Fibroblast of lung (primary cell): Measurements from ENCODE around the gene FAU. TPM values are rescaled to one million over a fixed set of nuclear protein-coding genes. Genes with fewer than 3 reads are reported as not detected.

Experiments used
- DNase-seq, 2 donors: peaks; one replicate each; pipeline versions ENCODE4 v3.0.0 to v3.0.0-alpha.2; 2010; ENCODE audit warnings: low read depth in 2 of 2
- H2AFZ ChIP-seq: 2 replicates; pipeline ENCODE4 v1.5.1; 2012; ENCODE audit warnings: low read length, control low read depth, inconsistent platforms
- H3K27ac ChIP-seq: 2 replicates; pipeline ENCODE4 v1.5.1; 2011; ENCODE audit warnings: low read length, control low read depth; ENCODE audit not compliant: insufficient read depth
- H3K27me3 ChIP-seq: 2 replicates; pipeline ENCODE4 v1.5.1; 2011; ENCODE audit warnings: mild to moderate bottlenecking, low read length; ENCODE audit not compliant: control insufficient read depth, insufficient read depth
- H3K36me3 ChIP-seq: 2 replicates; pipeline ENCODE4 v1.5.1; 2011; ENCODE audit warnings: low read length; ENCODE audit not compliant: control insufficient read depth, insufficient read depth
- H3K4me1 ChIP-seq: 2 replicates; pipeline ENCODE4 v1.5.1; 2011; ENCODE audit warnings: low read length; ENCODE audit not compliant: control insufficient read depth, insufficient read depth; ENCODE audit errors: extremely low read depth
- H3K4me2 ChIP-seq: 2 replicates; pipeline ENCODE4 v1.5.1; 2011; ENCODE audit warnings: low read length, control low read depth; ENCODE audit not compliant: insufficient read depth; ENCODE audit errors: extremely low read depth
- H3K4me3 ChIP-seq, 4 experiments: fragments of 200-600 bp in 1 of 4; sonication (generic) in 1 of 4; replicated peaks in 1 of 4; 2 replicates each; pipeline ENCODE4 v1.5.1; 2011 to 2016; ENCODE audit warnings: low read length in 4 of 4, low read depth in 3 of 4, mild to moderate bottlenecking in 3 of 4, control low read depth in 2 of 4, inconsistent platforms in 1 of 4, mixed read lengths in 1 of 4; ENCODE audit not compliant: insufficient read depth in 1 of 4; ENCODE audit errors: control extremely low read depth in 1 of 4
- H3K79me2 ChIP-seq: 2 replicates; pipeline ENCODE4 v1.5.1; 2012; ENCODE audit warnings: mild to moderate bottlenecking, low read length, inconsistent platforms; ENCODE audit not compliant: control insufficient read depth, insufficient read depth
- H3K9ac ChIP-seq: 2 replicates; pipeline ENCODE4 v1.5.1; 2011; ENCODE audit warnings: mild to moderate bottlenecking, low read length, control low read depth; ENCODE audit not compliant: insufficient read depth
- H3K9me3 ChIP-seq: 2 replicates; pipeline ENCODE4 v1.5.1; 2012; ENCODE audit warnings: low read depth, low read length; ENCODE audit not compliant: control insufficient read depth, insufficient read depth
- H4K20me1 ChIP-seq: 2 replicates; pipeline ENCODE4 v1.5.1; 2011; ENCODE audit warnings: low read length; ENCODE audit not compliant: control insufficient read depth, insufficient read depth; ENCODE audit errors: extremely low read depth
- CTCF ChIP-seq, 2 donors: IDR thresholded peaks in 1 of 2; conservative IDR thresholded peaks in 1 of 2; 1 replicate in 1 of 2; 2 replicates in 1 of 2; pipeline ENCODE4 v1.5.1; 2011 to 2012; ENCODE audit warnings: low read length in 2 of 2, control low read depth in 1 of 2, inconsistent platforms in 1 of 2, low read depth in 1 of 2, mild to moderate bottlenecking in 1 of 2
- EZH2 ChIP-seq: IDR thresholded peaks from 2 replicates; pipeline ENCODE4 v1.5.1; 2012; ENCODE audit warnings: low read length, control low read depth, mild to moderate bottlenecking; ENCODE audit errors: missing control alignments
- polyA plus RNA-seq, 2 donors: library from polyadenylated mRNA; depleted of rRNA in 1 of 2; stranded (reverse) in 1 of 2; unstranded in 1 of 2; fragments of >200 nt; gene quantifications; 2 replicates each; pipeline ENCODE4 v1.2.1, GENCODE V29; 2011 to 2012; ENCODE audit warnings: missing spikeins in 1 of 2
- total RNA-seq: library from RNA; depleted of rRNA; stranded (reverse); fragments of >200 nt; gene quantifications from 2 replicates; pipeline ENCODE4 v1.2.1, GENCODE V29; 2014

FAU gene
- total and polyA plus RNA-seq, 2 donors (not counting 1 experiment from before 2014, with no cell fraction given), result 256 to 336 TPM

GRCh38 chr11:65131417-65131776 is 9.5 kb upstream of the FAU start:
- no peaks in the 10 kb centered on the region for H3K9me3 ChIP-seq
- H2AFZ ChIP-seq, result no peak overlapping the region
- no peak for TF ChIP-seq CTCF (conservative IDR thresholded peaks at IDR 0.05 in 1 of 2, IDR thresholded peaks at IDR 0.05 in 1 of 2; ENCODE audit: low read depth in 1 of 2, low read length in 2 of 2)
- no peak for TF ChIP-seq EZH2
- peaks cover 10% of the 10 kb centered on the region for H3K4me1 ChIP-seq
- no peaks in the 10 kb centered on the region for H4K20me1 ChIP-seq
- H3K27me3 ChIP-seq, result no peaks in the 10 kb centered on the region
- no peak overlapping the region for H3K9ac ChIP-seq
- H3K4me3 ChIP-seq, result no peak overlapping the region
- H3K79me2 ChIP-seq, result peaks cover 25% of the 10 kb centered on the region
- DNase-seq, result no peak
- H3K4me2 ChIP-seq, result no peak overlapping the region
- H3K36me3 ChIP-seq, result peaks cover 36% of the 10 kb centered on the region
- no peak overlapping the region for H3K27ac ChIP-seq

- TF ChIP-seq CTCF (conservative IDR thresholded peaks at IDR 0.05 in 1 of 2, IDR thresholded peaks at IDR 0.05 in 1 of 2; ENCODE audit: low read depth in 1 of 2, low read length in 2 of 2) (no peak), EZH2 (no peak)
- H3K4me3 ChIP-seq, result no peak overlapping the region
- H3K9me3 ChIP-seq, result no peaks in the 10 kb centered on the region
- H3K4me1 ChIP-seq, result peaks cover 10% of the 10 kb centered on the region
- H3K27ac ChIP-seq, result no peak overlapping the region
- H4K20me1 ChIP-seq, result no peaks in the 10 kb centered on the region
- H3K36me3 ChIP-seq, result peaks cover 38% of the 10 kb centered on the region
- no peaks in the 10 kb centered on the region for H3K27me3 ChIP-seq
- no peak overlapping the region for H3K9ac ChIP-seq
- H3K79me2 ChIP-seq, result peaks cover 25% of the 10 kb centered on the region
- H3K4me2 ChIP-seq, result no peak overlapping the region
- no peak for DNase-seq
- no peak overlapping the region for H2AFZ ChIP-seq
Observed at GRCh38 chr11:65130631-65131416, 8.9 kb upstream of the FAU start.

GRCh38 chr11:65129649-65130441 is 7.9 kb upstream of the FAU start:
- Histone ChIP-seq H3K27me3 (no peaks in the 10 kb centered on the region), H3K79me2 (peaks cover 25% of the 10 kb centered on the region), H3K4me1 (peaks cover 8% of the 10 kb centered on the region), H2AFZ (no peak overlapping the region), H4K20me1 (no peaks in the 10 kb centered on the region), H3K9me3 (no peaks in the 10 kb centered on the region), H3K4me3 (no peak overlapping the region), H3K36me3 (peaks cover 43% of the 10 kb centered on the region), H3K4me2 (no peak overlapping the region), H3K9ac (no peak overlapping the region), H3K27ac (no peak overlapping the region)
- TF ChIP-seq EZH2, result no peak
- TF ChIP-seq CTCF (conservative IDR thresholded peaks at IDR 0.05 in 1 of 2, IDR thresholded peaks at IDR 0.05 in 1 of 2; ENCODE audit: low read depth in 1 of 2, low read length in 2 of 2), result no peak
- DNase-seq, result no peak
